ENCODE measurements around the gene SHISA9.

SHISA9 gene

GRCh38 chr16:13186813-13187212 is 285.4 kb downstream of the SHISA9 start:
- peak; percentile 14 for DNase-seq (ENCODE audit: low read depth)
- TF ChIP-seq, protein P1, sequence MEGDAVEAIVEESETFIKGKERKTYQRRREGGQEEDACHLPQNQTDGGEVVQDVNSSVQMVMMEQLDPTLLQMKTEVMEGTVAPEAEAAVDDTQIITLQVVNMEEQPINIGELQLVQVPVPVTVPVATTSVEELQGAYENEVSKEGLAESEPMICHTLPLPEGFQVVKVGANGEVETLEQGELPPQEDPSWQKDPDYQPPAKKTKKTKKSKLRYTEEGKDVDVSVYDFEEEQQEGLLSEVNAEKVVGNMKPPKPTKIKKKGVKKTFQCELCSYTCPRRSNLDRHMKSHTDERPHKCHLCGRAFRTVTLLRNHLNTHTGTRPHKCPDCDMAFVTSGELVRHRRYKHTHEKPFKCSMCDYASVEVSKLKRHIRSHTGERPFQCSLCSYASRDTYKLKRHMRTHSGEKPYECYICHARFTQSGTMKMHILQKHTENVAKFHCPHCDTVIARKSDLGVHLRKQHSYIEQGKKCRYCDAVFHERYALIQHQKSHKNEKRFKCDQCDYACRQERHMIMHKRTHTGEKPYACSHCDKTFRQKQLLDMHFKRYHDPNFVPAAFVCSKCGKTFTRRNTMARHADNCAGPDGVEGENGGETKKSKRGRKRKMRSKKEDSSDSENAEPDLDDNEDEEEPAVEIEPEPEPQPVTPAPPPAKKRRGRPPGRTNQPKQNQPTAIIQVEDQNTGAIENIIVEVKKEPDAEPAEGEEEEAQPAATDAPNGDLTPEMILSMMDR (IDR thresholded peaks at IDR 0.05; ENCODE audit: insufficient read depth, low read depth, low read length, missing control alignments): no peak
- H3K4me3 ChIP-seq (ENCODE audit: low read length): no peak overlapping the region

DNA sequence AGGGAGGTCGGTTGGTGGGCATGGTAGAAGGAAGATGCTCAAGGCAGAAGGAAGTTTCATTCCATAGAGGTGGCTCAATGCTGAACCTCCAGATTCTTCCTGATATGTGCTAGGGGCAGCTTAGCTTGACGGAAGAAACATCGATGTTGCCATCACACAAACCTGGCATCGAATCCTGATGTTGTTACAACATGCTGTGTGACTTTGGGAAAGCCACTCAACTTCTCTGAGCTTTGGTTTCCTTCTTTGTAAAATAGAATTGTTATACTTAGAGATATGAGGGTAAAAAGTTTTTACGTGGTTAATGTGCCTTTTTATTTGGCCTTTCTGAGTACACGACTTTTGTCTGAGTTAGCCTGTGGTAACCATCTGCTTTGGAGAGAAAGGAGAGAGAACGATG is 287.9 kb downstream of the SHISA9 start:
- TF ChIP-seq, protein P1 (IDR thresholded peaks at IDR 0.05; ENCODE audit: insufficient read depth, low read depth, low read length, missing control alignments): no peak
- no peak for DNase-seq (ENCODE audit: low read depth)
- H3K4me3 ChIP-seq (ENCODE audit: low read length): no peak overlapping the region

- H3K4me3 ChIP-seq (ENCODE audit: low read length): no peak overlapping the region
- DNase-seq (ENCODE audit: low read depth): no peak
- TF ChIP-seq, protein P1 (IDR thresholded peaks at IDR 0.05; ENCODE audit: insufficient read depth, low read depth, low read length, missing control alignments): no peak
Measured at GRCh38 chr16:13193721-13194120, 292.3 kb downstream of the SHISA9 start.

DNA sequence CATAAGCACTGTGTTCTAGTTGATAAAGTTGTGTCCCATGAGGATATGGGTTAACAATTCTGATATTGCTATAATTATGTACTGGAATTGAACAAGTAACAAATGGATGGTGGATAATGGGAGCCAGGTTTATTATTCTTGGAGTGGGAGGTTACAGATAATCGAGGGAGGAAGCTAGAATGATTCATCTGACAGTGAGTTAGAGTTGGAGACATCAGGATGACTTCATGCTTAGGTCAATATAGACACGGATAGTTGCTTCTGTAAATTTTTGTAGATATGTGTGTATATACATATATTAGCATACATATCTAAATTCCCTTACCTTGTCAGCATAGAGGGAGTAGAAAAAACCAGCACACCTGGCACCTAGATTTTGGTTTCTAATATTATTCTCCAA is 293.4 kb downstream of the SHISA9 start:
- TF ChIP-seq, protein P1 (IDR thresholded peaks at IDR 0.05; ENCODE audit: insufficient read depth, low read depth, low read length, missing control alignments): no peak
- no peak for DNase-seq (ENCODE audit: low read depth)
- H3K4me3 ChIP-seq (ENCODE audit: low read length): no peak overlapping the region

DNA sequence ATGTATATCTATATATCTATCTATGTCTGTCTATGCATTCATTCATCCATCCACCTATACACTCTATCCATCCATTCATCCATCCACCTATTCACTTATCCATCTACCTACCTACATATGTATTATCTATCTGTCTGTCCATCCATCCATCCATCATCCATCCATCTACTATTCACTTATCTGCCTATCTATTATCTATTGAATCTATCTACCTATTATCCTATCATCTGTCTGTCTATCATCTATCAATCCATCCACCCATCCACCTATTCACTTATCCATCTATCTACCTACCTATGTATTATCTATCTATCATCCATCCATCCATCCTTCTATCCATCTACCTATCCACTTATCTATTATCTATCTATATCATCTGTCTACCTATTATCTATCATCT is 302.3 kb downstream of the SHISA9 start:
- H3K4me3 ChIP-seq (ENCODE audit: low read length): no peak overlapping the region
- DNase-seq (ENCODE audit: low read depth): no peak
- TF ChIP-seq, protein P1 (IDR thresholded peaks at IDR 0.05; ENCODE audit: insufficient read depth, low read depth, low read length, missing control alignments): no peak

GRCh38 chr16:13205352-13205751 is 304.0 kb downstream of the SHISA9 start:
- no peak overlapping the region for H3K4me3 ChIP-seq (ENCODE audit: low read length)
- DNase-seq (ENCODE audit: low read depth): no peak
- TF ChIP-seq, protein P1 (IDR thresholded peaks at IDR 0.05; ENCODE audit: insufficient read depth, low read depth, low read length, missing control alignments): no peak

GRCh38 chr16:13206606-13207005 is 305.2 kb downstream of the SHISA9 start:
- TF ChIP-seq, protein P1 (IDR thresholded peaks at IDR 0.05; ENCODE audit: insufficient read depth, low read depth, low read length, missing control alignments): no peak
- H3K4me3 ChIP-seq (ENCODE audit: low read length): no peak overlapping the region
- DNase-seq (ENCODE audit: low read depth): no peak

Measured in epithelial cell of esophagus (primary cell).